Measurements from ENCODE around the gene MID2. TPM values are rescaled to one million over a fixed set of nuclear protein-coding genes. Genes with fewer than 3 reads are reported as not detected.

The MID2 gene
- total RNA-seq, 1 donor from 2014 or later = 7.2 TPM

GRCh38 chrX:107902721-107903120 is 77.1 kb downstream of the MID2 start:
- H3K27me3 Mint-ChIP-seq (ENCODE audit: unreplicated experiment) = no peaks in the 10 kb centered on the region
- no peak overlapping the region for H3K27ac Mint-ChIP-seq (ENCODE audit: unreplicated experiment)
- no peaks in the 10 kb centered on the region for H3K4me1 Mint-ChIP-seq (ENCODE audit: unreplicated experiment)
- no peaks in the 10 kb centered on the region for H3K9me3 Mint-ChIP-seq (ENCODE audit: unreplicated experiment)
- peaks cover 3% of the 10 kb centered on the region for H3K36me3 Mint-ChIP-seq (ENCODE audit: low read depth, unreplicated experiment)
- TF ChIP-seq CTCF (IDR thresholded peaks at IDR 0.05; ENCODE audit: unreplicated experiment) = no peak
- DNase-seq (ENCODE audit: low spot score) = no peak
- H3K4me3 Mint-ChIP-seq (ENCODE audit: unreplicated experiment) = no peak overlapping the region

- Mint-ChIP-seq H3K4me3 (ENCODE audit: unreplicated experiment) (no peak overlapping the region), H3K27me3 (ENCODE audit: unreplicated experiment) (no peaks in the 10 kb centered on the region), H3K4me1 (ENCODE audit: unreplicated experiment) (no peaks in the 10 kb centered on the region), H3K27ac (ENCODE audit: unreplicated experiment) (no peak overlapping the region), H3K36me3 (ENCODE audit: low read depth, unreplicated experiment) (peaks cover 3% of the 10 kb centered on the region), H3K9me3 (ENCODE audit: unreplicated experiment) (no peaks in the 10 kb centered on the region)
- TF ChIP-seq CTCF (IDR thresholded peaks at IDR 0.05; ENCODE audit: unreplicated experiment) = no peak
- DNase-seq (ENCODE audit: low spot score) = no peak
Observed at GRCh38 chrX:107905366-107905765, 79.7 kb downstream of the MID2 start.

- no peaks in the 10 kb centered on the region for H3K36me3 Mint-ChIP-seq (ENCODE audit: low read depth, unreplicated experiment)
- no peak overlapping the region for H3K27ac Mint-ChIP-seq (ENCODE audit: unreplicated experiment)
- no peak overlapping the region for H3K4me3 Mint-ChIP-seq (ENCODE audit: unreplicated experiment)
- no peak for TF ChIP-seq CTCF (IDR thresholded peaks at IDR 0.05; ENCODE audit: unreplicated experiment)
- DNase-seq (ENCODE audit: low spot score) = no peak
- no peaks in the 10 kb centered on the region for H3K9me3 Mint-ChIP-seq (ENCODE audit: unreplicated experiment)
- peaks cover 2% of the 10 kb centered on the region for H3K27me3 Mint-ChIP-seq (ENCODE audit: unreplicated experiment)
- H3K4me1 Mint-ChIP-seq (ENCODE audit: unreplicated experiment) = no peaks in the 10 kb centered on the region
Observed at GRCh38 chrX:107924136-107924746, 98.6 kb downstream of the MID2 start.

- H3K4me3 Mint-ChIP-seq (ENCODE audit: unreplicated experiment) = no peak overlapping the region
- no peaks in the 10 kb centered on the region for H3K4me1 Mint-ChIP-seq (ENCODE audit: unreplicated experiment)
- H3K9me3 Mint-ChIP-seq (ENCODE audit: unreplicated experiment) = no peaks in the 10 kb centered on the region
- peaks cover 2% of the 10 kb centered on the region for H3K27me3 Mint-ChIP-seq (ENCODE audit: unreplicated experiment)
- TF ChIP-seq CTCF (IDR thresholded peaks at IDR 0.05; ENCODE audit: unreplicated experiment) = no peak
- no peak for DNase-seq (ENCODE audit: low spot score)
- no peak overlapping the region for H3K27ac Mint-ChIP-seq (ENCODE audit: unreplicated experiment)
- H3K36me3 Mint-ChIP-seq (ENCODE audit: low read depth, unreplicated experiment) = no peaks in the 10 kb centered on the region
Observed at GRCh38 chrX:107934262-107934661, 108.6 kb downstream of the MID2 start.

GRCh38 chrX:107935200-107935599 is 109.5 kb downstream of the MID2 start:
- Mint-ChIP-seq H3K4me1 (ENCODE audit: unreplicated experiment) (no peaks in the 10 kb centered on the region), H3K27ac (ENCODE audit: unreplicated experiment) (no peak overlapping the region), H3K27me3 (ENCODE audit: unreplicated experiment) (peaks cover 2% of the 10 kb centered on the region), H3K9me3 (ENCODE audit: unreplicated experiment) (no peaks in the 10 kb centered on the region), H3K36me3 (ENCODE audit: low read depth, unreplicated experiment) (no peaks in the 10 kb centered on the region), H3K4me3 (ENCODE audit: unreplicated experiment) (no peak overlapping the region)
- no peak for DNase-seq (ENCODE audit: low spot score)
- TF ChIP-seq CTCF (IDR thresholded peaks at IDR 0.05; ENCODE audit: unreplicated experiment) = no peak
